Sigmoid colon (tissue), 7 donors: ENCODE measurements around the gene FOXO6. TPM values are rescaled to one million over a fixed set of nuclear protein-coding genes. Genes with fewer than 3 reads are reported as not detected.

Experiments used
- DNase-seq: peaks from one replicate; pipeline ENCODE4 v3.0.0-alpha.2; 2019
- H3K27ac ChIP-seq, 4 donors: fragments of 200-600 bp; sonication (generic); one replicate each; pipeline ENCODE4 v1.5.1; 2016 to 2019; ENCODE audit warnings: mild to moderate bottlenecking in 1 of 4
- H3K27me3 ChIP-seq, 3 donors: fragments of 200-600 bp; sonication (generic); one replicate each; pipeline ENCODE4 v1.5.1; 2019; ENCODE audit warnings: mild to moderate bottlenecking in 1 of 3
- H3K36me3 ChIP-seq, 4 donors: fragments of 200-600 bp; sonication (generic); one replicate each; pipeline ENCODE4 v1.5.1; 2016 to 2019
- H3K4me1 ChIP-seq, 4 donors: fragments of 200-600 bp; sonication (generic); one replicate each; pipeline ENCODE4 v1.5.1; 2017 to 2019
- H3K4me3 ChIP-seq, 4 donors: fragments of 200-600 bp; sonication (generic); one replicate each; pipeline ENCODE4 v1.5.1; 2017 to 2019; ENCODE audit warnings: mild to moderate bottlenecking in 2 of 4, moderate library complexity in 1 of 4
- H3K9me3 ChIP-seq, 4 donors: fragments of 200-600 bp in 3 of 4; sonication (generic) in 3 of 4; one replicate each; pipeline versions ENCODE4 v1.5.1 to v1.6.1; 2013 to 2019
- EP300 ChIP-seq, 4 donors: sonication (generic); formaldehyde crosslinking; IDR thresholded peaks; one replicate each; pipeline ENCODE4 v1.6.1; 2017; ENCODE audit warnings: antibody characterized with exemption in 4 of 4
- POLR2A ChIP-seq, 2 donors: fragments of 450-650 bp; IDR thresholded peaks; one replicate each; pipeline ENCODE4 v1.6.1; 2016; ENCODE audit warnings: antibody characterized with exemption in 2 of 2, mild to moderate bottlenecking in 2 of 2, moderate library complexity in 2 of 2
- POLR2AphosphoS5 ChIP-seq, 4 donors: sonication (generic); formaldehyde crosslinking; IDR thresholded peaks; one replicate each; pipeline ENCODE4 v1.6.1; 2017; ENCODE audit warnings: antibody characterized with exemption in 4 of 4
- WGBS, 2 donors: extraction: QIAGEN DNeasy Blood & Tissue Kit; methylation state at CpG; one replicate each; pipeline ENCODE4 v1.1.7; 2013; 5-methylcytosine and 5-hydroxymethylcytosine counted together
- intact Hi-C: fragments of 100-400 bp; cut with DNase I; formaldehyde crosslinking; loops from one replicate; pipeline ENCODE4 v1.15.1; 2023
- polyA plus RNA-seq, 3 donors: library from polyadenylated mRNA; stranded (reverse); fragments of 200-250 nt; gene quantifications; one replicate each; pipeline ENCODE4 v1.2.3, GENCODE V29; 2013
- total RNA-seq, 4 donors: library from RNA; depleted of rRNA; stranded (reverse); fragments of >200 nt; gene quantifications; one replicate each; pipeline ENCODE4 v1.1.0, GENCODE V29; 2016
- TF ChIP-seq, protein P1 (sequence below), 4 experiments: fragments of 450-650 bp in 3 of 4; fragments of 200-600 bp in 1 of 4; IDR thresholded peaks; one replicate each; pipeline ENCODE4 v1.5.1; 2016 to 2019; ENCODE audit warnings: antibody characterized with exemption in 4 of 4, mild to moderate bottlenecking in 3 of 4, moderate library complexity in 2 of 4
- donor health status: healthy with polysubstance abuse.
- donor health status: Bipolar disorder and iron deficiency.
- donor health status: healthy.

FOXO6 gene
- total and polyA plus RNA-seq, 7 donors = 0.20 to 1.4 (median 0.81) TPM; not detected in 2

GRCh38 chr1:41370756-41371420 is 9.7 kb downstream of the FOXO6 start:
- Histone ChIP-seq H3K4me3 (no peak overlapping the region), H3K27ac (no peak overlapping the region), H3K4me1 (peaks cover 0 to 28% (median 26%) of the 10 kb centered on the region in 4 donors), H3K36me3 (no peaks in the 10 kb centered on the region), H3K9me3 (no peaks in the 10 kb centered on the region), H3K27me3 (peaks cover 0 to 15% (median 0%) of the 10 kb centered on the region in 3 donors)
- TF ChIP-seq, protein P1, sequence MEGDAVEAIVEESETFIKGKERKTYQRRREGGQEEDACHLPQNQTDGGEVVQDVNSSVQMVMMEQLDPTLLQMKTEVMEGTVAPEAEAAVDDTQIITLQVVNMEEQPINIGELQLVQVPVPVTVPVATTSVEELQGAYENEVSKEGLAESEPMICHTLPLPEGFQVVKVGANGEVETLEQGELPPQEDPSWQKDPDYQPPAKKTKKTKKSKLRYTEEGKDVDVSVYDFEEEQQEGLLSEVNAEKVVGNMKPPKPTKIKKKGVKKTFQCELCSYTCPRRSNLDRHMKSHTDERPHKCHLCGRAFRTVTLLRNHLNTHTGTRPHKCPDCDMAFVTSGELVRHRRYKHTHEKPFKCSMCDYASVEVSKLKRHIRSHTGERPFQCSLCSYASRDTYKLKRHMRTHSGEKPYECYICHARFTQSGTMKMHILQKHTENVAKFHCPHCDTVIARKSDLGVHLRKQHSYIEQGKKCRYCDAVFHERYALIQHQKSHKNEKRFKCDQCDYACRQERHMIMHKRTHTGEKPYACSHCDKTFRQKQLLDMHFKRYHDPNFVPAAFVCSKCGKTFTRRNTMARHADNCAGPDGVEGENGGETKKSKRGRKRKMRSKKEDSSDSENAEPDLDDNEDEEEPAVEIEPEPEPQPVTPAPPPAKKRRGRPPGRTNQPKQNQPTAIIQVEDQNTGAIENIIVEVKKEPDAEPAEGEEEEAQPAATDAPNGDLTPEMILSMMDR (IDR thresholded peaks at IDR 0.05) = no peak
- no peak for TF ChIP-seq POLR2A (IDR thresholded peaks at IDR 0.05)
- TF ChIP-seq EP300 (IDR thresholded peaks at IDR 0.05) = no peak
- TF ChIP-seq POLR2AphosphoS5 (IDR thresholded peaks at IDR 0.05) = no peak
- DNase-seq = no peak
- WGBS, 2 donors = 89 to 90% methylated on average over 5 of the region's 5 CpGs
- intact Hi-C loops = no loop called here

- WGBS, 2 donors = 28% methylated on average over 7 of the region's 7 CpGs
- H3K36me3 ChIP-seq = peaks cover 0 to under 1% (median 0%) of the 10 kb centered on the region in 4 donors
- TF ChIP-seq POLR2A (IDR thresholded peaks at IDR 0.05) (no peak), EP300 (IDR thresholded peaks at IDR 0.05) (no peak)
- DNase-seq = no peak
- H3K27ac ChIP-seq = no peak overlapping the region
- no peaks in the 10 kb centered on the region for H3K9me3 ChIP-seq
- peaks cover 0 to 18% (median 16%) of the 10 kb centered on the region in 4 donors for H3K4me1 ChIP-seq
- no peak overlapping the region for H3K4me3 ChIP-seq
- intact Hi-C loops = no loop called here
- peaks cover 0 to 7% (median 0%) of the 10 kb centered on the region in 3 donors for H3K27me3 ChIP-seq
Measured at GRCh38 chr1:41371630-41372599, 10.7 kb downstream of the FOXO6 start.

GRCh38 chr1:41372600-41372993 is 11.4 kb downstream of the FOXO6 start:
- 55 to 67% methylated on average over 4 of the region's 4 CpGs for WGBS, 2 donors
- peaks cover 0 to 16% (median 13%) of the 10 kb centered on the region in 4 donors for H3K4me1 ChIP-seq
- DNase-seq = no peak
- intact Hi-C loops = no loop called here
- peaks cover 0 to 7% (median 0%) of the 10 kb centered on the region in 4 donors for H3K36me3 ChIP-seq
- TF ChIP-seq EP300 (IDR thresholded peaks at IDR 0.05) = no peak
- TF ChIP-seq POLR2AphosphoS5 (IDR thresholded peaks at IDR 0.05) = no peak
- TF ChIP-seq, protein P1 (IDR thresholded peaks at IDR 0.05) = no peak
- no peak for TF ChIP-seq POLR2A (IDR thresholded peaks at IDR 0.05)
- peaks cover 0 to under 1% (median 0%) of the 10 kb centered on the region in 3 donors for H3K27me3 ChIP-seq
- H3K27ac ChIP-seq = no peak overlapping the region
- H3K9me3 ChIP-seq = no peaks in the 10 kb centered on the region
- no peak overlapping the region for H3K4me3 ChIP-seq

GRCh38 chr1:41373373-41373772 is 12.1 kb downstream of the FOXO6 start:
- 90 to 92% methylated on average over 6 of the region's 6 CpGs for WGBS, 2 donors

More at GRCh38 chr1:41373373-41373772, 12.1 kb downstream of the FOXO6 start:
- Histone ChIP-seq H3K9me3 (no peaks in the 10 kb centered on the region), H3K27me3 (no peaks in the 10 kb centered on the region), H3K4me3 (no peak overlapping the region), H3K4me1 (peaks cover 0 to 16% (median 13%) of the 10 kb centered on the region in 4 donors), H3K36me3 (peaks cover 0 to 14% (median 0%) of the 10 kb centered on the region in 4 donors), H3K27ac (no peak overlapping the region)
- TF ChIP-seq POLR2AphosphoS5 (IDR thresholded peaks at IDR 0.05) (no peak), POLR2A (IDR thresholded peaks at IDR 0.05) (no peak), EP300 (IDR thresholded peaks at IDR 0.05) (no peak)
- TF ChIP-seq, protein P1 (IDR thresholded peaks at IDR 0.05) = no peak
- no peak for DNase-seq
- intact Hi-C loops = no loop called here
